ENCODE data around the gene ATP8A2.
"Not testable (repeated sequence)": the region's sequence is repeated elsewhere in the genome, so short reads cannot be mapped to it uniquely, and the experiment has no call there.

The ATP8A2 gene

GRCh38 chr13:25570185-25570584 lies 198.4 kb downstream of the ATP8A2 start:
- no peak for DNase-seq

- no peak for DNase-seq
These were observed 199.5 kb downstream of the ATP8A2 start for GRCh38 chr13:25571237-25571636.

GRCh38 chr13:25572171-25572570 lies 200.4 kb downstream of the ATP8A2 start:
- DNase-seq: not testable (repeated sequence)

GRCh38 chr13:25574437-25575411 lies 202.9 kb downstream of the ATP8A2 start:
- peak; percentile 70 for DNase-seq

GRCh38 chr13:25575562-25575961 lies 203.8 kb downstream of the ATP8A2 start:
- no peak for DNase-seq

- no peak for DNase-seq
These were observed 206.8 kb downstream of the ATP8A2 start for GRCh38 chr13:25578526-25578925.

- DNase-seq: no peak
These were observed 207.4 kb downstream of the ATP8A2 start for GRCh38 chr13:25579221-25579620.

GRCh38 chr13:25581351-25581750 lies 209.6 kb downstream of the ATP8A2 start:
- no peak for DNase-seq

GRCh38 chr13:25584087-25584486 lies 212.3 kb downstream of the ATP8A2 start:
- DNase-seq: no peak

GRCh38 chr13:25585000-25585399 lies 213.2 kb downstream of the ATP8A2 start:
- DNase-seq: no peak

GRCh38 chr13:25587326-25587980 lies 215.7 kb downstream of the ATP8A2 start:
- DNase-seq: no peak

GRCh38 chr13:25588336-25589060 lies 216.7 kb downstream of the ATP8A2 start:
- DNase-seq: no peak

- DNase-seq: no peak
These were observed 226.6 kb downstream of the ATP8A2 start for GRCh38 chr13:25598421-25598820.

GRCh38 chr13:25602176-25602575 lies 230.4 kb downstream of the ATP8A2 start:
- no peak for DNase-seq

GRCh38 chr13:25604106-25604505 lies 232.3 kb downstream of the ATP8A2 start:
- no peak for DNase-seq

GRCh38 chr13:25607096-25607495 lies 235.3 kb downstream of the ATP8A2 start:
- DNase-seq: no peak

GRCh38 chr13:25608181-25608580 lies 236.4 kb downstream of the ATP8A2 start:
- DNase-seq: no peak

GRCh38 chr13:25616674-25617073 lies 244.9 kb downstream of the ATP8A2 start:
- no peak for DNase-seq

- DNase-seq: no peak
These were observed 248.1 kb downstream of the ATP8A2 start for GRCh38 chr13:25619897-25620296.

GRCh38 chr13:25625414-25625813 lies 253.6 kb downstream of the ATP8A2 start:
- no peak for DNase-seq

- DNase-seq: no peak
These were observed 258.6 kb downstream of the ATP8A2 start for GRCh38 chr13:25630329-25630900.

- no peak for DNase-seq
These were observed 260.6 kb downstream of the ATP8A2 start for GRCh38 chr13:25632166-25632888.
